GM12874 (cell line): Measurements from ENCODE around the gene GRIA4.

Source experiments
- TF ChIP-seq, protein P1 (sequence below): IDR thresholded peaks from 2 replicates; pipeline ENCODE4 v1.5.1; 2011; ENCODE audit warnings: low read depth, mild to moderate bottlenecking, control low read depth, low read length, moderate library complexity; ENCODE audit not compliant: insufficient read depth

Gene GRIA4

DNA sequence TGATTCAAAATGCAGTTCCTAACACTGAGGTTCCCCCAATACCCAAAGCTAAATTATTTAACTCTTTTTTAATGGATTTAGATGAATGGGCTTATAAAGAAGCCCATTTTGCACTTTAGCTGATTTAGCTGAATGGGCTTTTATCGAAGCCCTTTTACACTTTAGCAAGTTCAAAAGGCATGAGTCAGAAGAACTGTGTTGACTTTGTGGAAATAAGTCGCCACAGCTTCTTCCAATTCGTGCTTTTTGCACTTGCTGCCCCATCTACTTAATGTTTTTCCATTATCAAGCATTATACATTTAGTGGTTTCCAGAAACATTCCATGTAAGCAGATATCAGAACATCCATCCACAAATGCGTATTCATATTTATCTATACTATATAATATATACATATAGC is 20.5 kb upstream of the GRIA4 start:
- TF ChIP-seq, protein P1, sequence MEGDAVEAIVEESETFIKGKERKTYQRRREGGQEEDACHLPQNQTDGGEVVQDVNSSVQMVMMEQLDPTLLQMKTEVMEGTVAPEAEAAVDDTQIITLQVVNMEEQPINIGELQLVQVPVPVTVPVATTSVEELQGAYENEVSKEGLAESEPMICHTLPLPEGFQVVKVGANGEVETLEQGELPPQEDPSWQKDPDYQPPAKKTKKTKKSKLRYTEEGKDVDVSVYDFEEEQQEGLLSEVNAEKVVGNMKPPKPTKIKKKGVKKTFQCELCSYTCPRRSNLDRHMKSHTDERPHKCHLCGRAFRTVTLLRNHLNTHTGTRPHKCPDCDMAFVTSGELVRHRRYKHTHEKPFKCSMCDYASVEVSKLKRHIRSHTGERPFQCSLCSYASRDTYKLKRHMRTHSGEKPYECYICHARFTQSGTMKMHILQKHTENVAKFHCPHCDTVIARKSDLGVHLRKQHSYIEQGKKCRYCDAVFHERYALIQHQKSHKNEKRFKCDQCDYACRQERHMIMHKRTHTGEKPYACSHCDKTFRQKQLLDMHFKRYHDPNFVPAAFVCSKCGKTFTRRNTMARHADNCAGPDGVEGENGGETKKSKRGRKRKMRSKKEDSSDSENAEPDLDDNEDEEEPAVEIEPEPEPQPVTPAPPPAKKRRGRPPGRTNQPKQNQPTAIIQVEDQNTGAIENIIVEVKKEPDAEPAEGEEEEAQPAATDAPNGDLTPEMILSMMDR, result no peak

DNA sequence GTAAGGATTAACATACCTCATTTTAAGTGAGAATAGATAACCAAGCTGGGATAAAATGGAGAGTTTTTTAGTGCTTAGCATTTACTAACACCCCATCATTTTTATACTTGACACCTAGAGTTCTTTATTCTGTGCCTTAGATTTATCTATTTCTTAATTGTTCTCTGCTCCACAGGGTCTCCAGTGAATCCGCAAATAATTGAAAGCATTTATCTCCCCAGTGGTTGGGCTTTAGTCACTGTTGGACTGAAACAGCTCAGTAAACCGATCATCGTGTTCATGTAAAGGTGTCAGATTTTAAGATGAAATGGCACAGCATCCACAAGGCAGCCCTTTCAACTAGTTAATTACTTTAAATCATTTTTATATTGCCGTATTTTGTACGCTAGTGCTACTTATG is 17.8 kb upstream of the GRIA4 start:
- TF ChIP-seq, protein P1, result no peak

DNA sequence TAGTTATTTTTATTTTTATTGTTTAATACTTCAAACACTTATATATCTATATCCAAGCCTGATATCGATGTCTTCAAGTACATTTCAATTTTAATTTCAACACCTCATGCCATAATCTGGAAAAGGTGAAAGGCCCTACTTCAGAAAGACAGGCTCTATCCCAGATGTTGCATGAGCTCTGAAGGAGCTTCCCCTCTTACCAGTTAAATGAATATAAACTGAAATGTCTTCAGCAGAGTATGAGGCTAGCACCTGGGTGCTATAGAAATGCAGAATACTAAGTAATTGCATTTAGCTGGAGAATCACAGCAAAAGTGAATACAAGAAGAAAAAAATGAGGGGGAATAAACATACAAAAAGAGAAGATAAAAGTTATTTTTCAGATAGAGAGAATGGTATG is 11.5 kb upstream of the GRIA4 start:
- TF ChIP-seq, protein P1, result no peak

DNA sequence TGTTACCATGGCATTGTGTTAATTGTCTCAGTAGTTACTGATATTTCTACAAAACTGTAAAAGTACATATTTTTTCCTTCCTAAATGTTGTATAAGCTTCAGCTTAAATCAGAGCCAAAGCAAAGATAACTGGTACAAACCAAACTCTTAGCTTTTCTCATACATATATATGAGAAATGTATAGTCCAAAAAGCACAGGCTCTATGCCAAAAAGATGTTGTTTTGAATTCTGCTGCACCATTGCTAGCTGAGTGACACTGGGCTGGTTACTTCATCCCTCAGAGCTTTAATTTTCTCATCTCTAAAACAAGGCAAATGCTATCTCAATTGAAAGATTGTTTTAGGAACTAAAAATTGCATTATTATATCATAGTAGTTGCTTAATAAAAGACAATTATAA is 6.7 kb upstream of the GRIA4 start:
- TF ChIP-seq, protein P1, result no peak

DNA sequence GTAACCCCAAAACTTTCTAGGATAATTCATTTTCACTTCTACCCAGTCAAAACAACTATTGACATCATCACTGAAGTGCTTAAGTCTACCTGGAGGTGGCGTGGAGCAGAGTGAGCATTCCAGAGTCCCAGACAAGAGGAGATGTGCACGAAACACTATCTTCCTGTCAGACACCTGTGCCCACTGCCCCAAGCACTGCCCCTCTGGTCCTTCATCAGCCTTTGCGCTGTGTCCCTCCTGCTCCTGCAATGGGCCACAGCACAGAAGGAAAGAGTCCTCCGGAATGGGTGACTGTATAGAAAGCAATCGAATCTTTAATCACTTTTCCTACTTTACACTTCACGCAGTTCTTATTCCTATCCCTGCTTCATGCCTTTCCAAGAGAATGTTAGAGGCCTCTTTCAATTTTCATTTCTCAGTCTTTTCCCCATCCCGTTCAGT is 512 bp upstream of the GRIA4 start:
- TF ChIP-seq, protein P1, result 0 out of 2 replicates have a peak, but pooled peaks have one; percentile 16

DNA sequence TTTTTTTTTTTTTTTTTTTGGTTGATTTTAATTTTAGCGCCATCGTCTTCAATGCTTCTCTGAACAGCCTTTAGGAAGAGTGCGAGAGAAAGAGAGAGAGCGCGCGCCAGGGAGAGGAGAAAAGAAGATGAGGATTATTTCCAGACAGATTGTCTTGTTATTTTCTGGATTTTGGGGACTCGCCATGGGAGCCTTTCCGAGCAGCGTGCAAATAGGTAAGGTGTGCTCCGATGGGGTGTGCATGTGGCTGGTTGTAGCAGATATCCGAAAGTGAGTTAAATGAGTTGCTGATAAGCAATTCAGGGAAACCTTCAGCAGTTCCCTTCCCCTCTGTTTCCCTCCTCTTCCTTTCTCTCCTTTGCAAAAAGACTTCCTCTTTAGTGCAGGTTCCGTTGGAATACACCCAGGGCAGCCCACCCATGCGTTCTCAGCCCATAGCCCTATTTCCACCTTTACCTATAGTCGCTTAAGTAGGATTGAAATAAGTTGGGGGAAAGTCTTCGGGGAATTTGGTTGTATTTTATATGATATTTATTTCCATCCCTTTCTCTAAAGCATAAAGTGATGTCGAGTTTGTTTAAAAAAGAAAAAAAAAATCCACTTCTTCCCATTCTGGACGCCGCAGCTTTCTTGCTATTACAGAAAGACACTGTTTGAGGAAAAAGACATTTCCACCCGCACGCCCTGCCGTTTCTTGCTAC is 1.1 kb downstream of the GRIA4 start:
- TF ChIP-seq, protein P1, result no peak

DNA sequence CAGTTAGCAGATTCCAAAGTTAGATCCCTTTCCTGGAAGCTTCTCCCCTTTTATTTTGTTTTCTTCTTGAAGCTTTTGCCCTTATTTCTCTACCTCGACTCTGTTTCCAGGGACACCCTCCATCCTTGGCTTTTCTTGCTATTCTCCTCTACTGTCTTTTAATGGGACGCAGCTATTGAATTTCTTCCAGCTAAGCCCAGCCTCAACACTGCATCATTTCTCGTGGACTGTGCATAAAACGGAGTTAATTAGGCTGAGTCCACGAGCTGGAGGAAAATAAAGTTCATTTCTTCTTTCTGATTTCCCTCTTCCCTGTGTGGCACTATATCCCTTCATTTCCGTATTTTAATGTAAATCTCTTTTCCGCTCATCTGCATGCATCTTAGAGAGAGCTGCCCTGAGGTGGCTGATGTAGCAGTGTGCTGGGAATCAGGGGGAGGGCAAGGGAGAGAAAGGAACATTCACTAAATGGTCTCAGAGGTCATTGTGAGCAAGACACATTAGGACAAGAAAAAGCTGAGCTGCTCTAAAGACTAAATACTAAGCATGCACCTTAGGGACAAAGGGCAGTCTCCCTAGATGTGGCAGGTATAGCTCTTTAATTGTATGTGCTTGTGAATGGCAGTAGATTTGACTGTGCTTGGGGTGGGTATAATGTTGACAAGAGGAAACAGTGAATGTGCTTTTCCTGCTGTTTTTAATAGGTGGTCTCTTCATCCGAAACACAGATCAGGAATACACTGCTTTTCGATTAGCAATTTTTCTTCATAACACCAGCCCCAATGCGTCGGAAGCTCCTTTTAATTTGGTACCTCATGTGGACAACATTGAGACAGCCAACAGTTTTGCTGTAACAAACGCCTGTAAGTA is 1.9 kb downstream of the GRIA4 start:
- TF ChIP-seq, protein P1, result no peak
